Tibial nerve (tissue), 4 donors: Measurements from ENCODE around the gene ZP4. TPM values are rescaled to one million over a fixed set of nuclear protein-coding genes. Genes with fewer than 3 reads are reported as not detected.

Source experiments
- DNase-seq, 2 donors: peaks; one replicate each; pipeline ENCODE4 v3.0.0-alpha.2; 2019; ENCODE audit warnings: low spot score in 2 of 2
- H3K27ac ChIP-seq, 4 donors: fragments of 200-600 bp; sonication (generic) in 3 of 4; one replicate each; pipeline ENCODE4 v1.5.1; 2017 to 2019; ENCODE audit warnings: mild to moderate bottlenecking in 1 of 4
- H3K27me3 ChIP-seq, 2 donors: fragments of 200-600 bp; sonication (generic) in 1 of 2; one replicate each; pipeline versions ENCODE4 v1.5.1 to v1.6.0; 2017 to 2019
- H3K36me3 ChIP-seq, 3 donors: fragments of 200-600 bp; sonication (generic); one replicate each; pipeline ENCODE4 v1.5.1; 2018 to 2019
- H3K4me1 ChIP-seq, 4 donors: fragments of 200-600 bp; sonication (generic) in 3 of 4; one replicate each; pipeline ENCODE4 v1.5.1; 2017 to 2019
- H3K4me3 ChIP-seq, 4 donors: fragments of 200-600 bp; sonication (generic) in 3 of 4; one replicate each; pipeline ENCODE4 v1.5.1; 2017 to 2019; ENCODE audit warnings: mild to moderate bottlenecking in 1 of 4, moderate library complexity in 1 of 4
- H3K9me3 ChIP-seq, 4 donors: fragments of 200-600 bp; sonication (generic) in 3 of 4; one replicate each; pipeline ENCODE4 v1.5.1; 2017 to 2019
- CTCF ChIP-seq, 5 experiments: fragments of 200-600 bp in 3 of 5; fragments of 450-650 bp in 2 of 5; sonication (generic) in 3 of 5; IDR thresholded peaks; one replicate each; pipeline ENCODE4 v1.5.1; 2016 to 2019; ENCODE audit warnings: antibody characterized with exemption in 5 of 5, mild to moderate bottlenecking in 3 of 5, moderate library complexity in 2 of 5
- EP300 ChIP-seq, 2 donors: sonication (generic); formaldehyde crosslinking; IDR thresholded peaks; one replicate each; pipeline ENCODE4 v1.6.1; 2017; ENCODE audit warnings: antibody characterized with exemption in 2 of 2, mild to moderate bottlenecking in 1 of 2
- POLR2A ChIP-seq, 2 donors: fragments of 450-650 bp; IDR thresholded peaks; one replicate each; pipeline ENCODE4 v1.6.1; 2017; ENCODE audit warnings: antibody characterized with exemption in 2 of 2, mild to moderate bottlenecking in 2 of 2, moderate library complexity in 2 of 2
- WGBS, 2 donors: methylation state at CpG; one replicate each; pipeline ENCODE4 v1.1.5; 2018; 5-methylcytosine and 5-hydroxymethylcytosine counted together
- total RNA-seq, 4 donors: library from RNA; depleted of rRNA; stranded (reverse); fragments of >200 nt; gene quantifications; one replicate each; pipeline ENCODE4 v1.1.0, GENCODE V29; 2016

Gene ZP4
- total RNA-seq, 4 donors from 2014 or later: not detected

GRCh38 chr1:237832858-237833257 is 57.9 kb downstream of the ZP4 start:
- Histone ChIP-seq H3K27ac (no peak overlapping the region), H3K27me3 (no peaks in the 10 kb centered on the region), H3K4me1 (no peaks in the 10 kb centered on the region), H3K36me3 (no peaks in the 10 kb centered on the region), H3K9me3 (no peaks in the 10 kb centered on the region), H3K4me3 (no peak overlapping the region)
- DNase-seq: no peak
- TF ChIP-seq POLR2A (IDR thresholded peaks at IDR 0.05): no peak
- TF ChIP-seq EP300 (IDR thresholded peaks at IDR 0.05): no peak
- TF ChIP-seq CTCF (IDR thresholded peaks at IDR 0.05): no peak
- WGBS, 2 donors: 33 to 41% methylated on average over 7 of the region's 7 CpGs
